ENCODE results near the gene JOSD1. TPM values are rescaled to one million over a fixed set of nuclear protein-coding genes. Genes with fewer than 3 reads are reported as not detected.

Gene JOSD1
- total RNA-seq, 4 donors from 2014 or later = 77.6 to 156 (median 121) TPM

GRCh38 chr22:38638216-38638615, 62.5 kb downstream of the JOSD1 start:
- no peak for DNase-seq
- no peak overlapping the region for H3K27ac ChIP-seq
- no peak for TF ChIP-seq POLR2A (IDR thresholded peaks at IDR 0.05)
- TF ChIP-seq, protein P1, sequence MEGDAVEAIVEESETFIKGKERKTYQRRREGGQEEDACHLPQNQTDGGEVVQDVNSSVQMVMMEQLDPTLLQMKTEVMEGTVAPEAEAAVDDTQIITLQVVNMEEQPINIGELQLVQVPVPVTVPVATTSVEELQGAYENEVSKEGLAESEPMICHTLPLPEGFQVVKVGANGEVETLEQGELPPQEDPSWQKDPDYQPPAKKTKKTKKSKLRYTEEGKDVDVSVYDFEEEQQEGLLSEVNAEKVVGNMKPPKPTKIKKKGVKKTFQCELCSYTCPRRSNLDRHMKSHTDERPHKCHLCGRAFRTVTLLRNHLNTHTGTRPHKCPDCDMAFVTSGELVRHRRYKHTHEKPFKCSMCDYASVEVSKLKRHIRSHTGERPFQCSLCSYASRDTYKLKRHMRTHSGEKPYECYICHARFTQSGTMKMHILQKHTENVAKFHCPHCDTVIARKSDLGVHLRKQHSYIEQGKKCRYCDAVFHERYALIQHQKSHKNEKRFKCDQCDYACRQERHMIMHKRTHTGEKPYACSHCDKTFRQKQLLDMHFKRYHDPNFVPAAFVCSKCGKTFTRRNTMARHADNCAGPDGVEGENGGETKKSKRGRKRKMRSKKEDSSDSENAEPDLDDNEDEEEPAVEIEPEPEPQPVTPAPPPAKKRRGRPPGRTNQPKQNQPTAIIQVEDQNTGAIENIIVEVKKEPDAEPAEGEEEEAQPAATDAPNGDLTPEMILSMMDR (IDR thresholded peaks at IDR 0.05) = no peak
- H3K36me3 ChIP-seq = no peaks in the 10 kb centered on the region
- no peaks in the 10 kb centered on the region for H3K9me3 ChIP-seq
- no peak overlapping the region for H3K4me3 ChIP-seq
- H3K4me1 ChIP-seq = no peaks in the 10 kb centered on the region
- no peaks in the 10 kb centered on the region for H3K27me3 ChIP-seq

Small RNA genes lying within 50 kb of the gene (small RNA-seq; reads per million reads assigned to genes)
- gene AL021707.8 = 0 reads per million in 2 donors

Other genes starting within 250 kb of the JOSD1 start
- gene KCNJ4, start 245.7 kb downstream of the JOSD1 start, total RNA-seq = not detected
- gene KDELR3, start 232.8 kb downstream of the JOSD1 start, total RNA-seq = 10 to 100 TPM in 3 of 4 donors, 1 to 10 TPM in 1; 2.5 to 20.0 (median 16.6) TPM
- gene DDX17, start 194.6 kb downstream of the JOSD1 start, total RNA-seq = 100 to 1,000 TPM; 583 to 733 (median 616) TPM
- gene DMC1, start 130.8 kb downstream of the JOSD1 start, total RNA-seq = 1 to 10 TPM in 1 of 4 donors, not detected in 3; 4.2 TPM
- gene FAM227A, start 44.6 kb downstream of the JOSD1 start, total RNA-seq = 10 to 100 TPM in 1 of 4 donors, 1 to 10 TPM in 1, not detected in 2; 2.6 to 18.2 TPM
- 10 to 100 TPM in 2 of 4 donors, 1 to 10 TPM in 2; 6.6 to 19.5 (median 12.3) TPM for gene CBY1, start 44.3 kb downstream of the JOSD1 start, total RNA-seq
- gene TOMM22, start 19.0 kb downstream of the JOSD1 start, total RNA-seq = 10 to 100 TPM; 19.6 to 35.5 (median 28.9) TPM
- gene GTPBP1, start 5.0 kb upstream of the JOSD1 start, total RNA-seq = 100 to 1,000 TPM in 3 of 4 donors, 10 to 100 TPM in 1; 72.5 to 182 (median 131) TPM
- 100 to 1,000 TPM; 171 to 291 (median 248) TPM for gene SUN2, start 55.1 kb upstream of the JOSD1 start, total RNA-seq
- 10 to 100 TPM in 3 of 4 donors, not detected in 1; 15.2 to 21.6 (median 16.2) TPM for gene DNAL4, start 93.2 kb upstream of the JOSD1 start, total RNA-seq
- 1 to 10 TPM in 2 of 4 donors, under 1 TPM in 2; 0.53 to 2.8 (median 1.1) TPM for gene NPTXR, start 143.1 kb upstream of the JOSD1 start, total RNA-seq
- gene CBX6, start 171.3 kb upstream of the JOSD1 start, total RNA-seq = 10 to 100 TPM in 2 of 4 donors, 1 to 10 TPM in 2; 7.0 to 35.5 (median 10.7) TPM